MM.1S (cell line): Measurements from ENCODE around the gene SUGP1.

Experiments
- DNase-seq: peaks from one replicate; pipeline ENCODE4 v3.0.0-alpha.2; 2015
- H2AFZ ChIP-seq: fragments of 300-600 bp; sonication (generic); 2 replicates; pipeline ENCODE4 v1.6.0; 2016; ENCODE audit warnings: antibody characterized with exemption, low read length
- H3F3A ChIP-seq: fragments of 300-600 bp; sonication (generic); 2 replicates; pipeline ENCODE4 v1.6.1; 2016; ENCODE audit warnings: mild to moderate bottlenecking, antibody characterized with exemption, low read length, moderate library complexity, mixed read lengths; ENCODE audit not compliant: insufficient read depth
- H3K27ac ChIP-seq: fragments of 300-600 bp; sonication (generic); 2 replicates; pipeline ENCODE4 v1.5.1; 2016; ENCODE audit warnings: mild to moderate bottlenecking, low read length
- H3K27me3 ChIP-seq: fragments of 300-600 bp; sonication (generic); replicated peaks from 2 replicates; pipeline ENCODE4 v1.6.0; 2016; ENCODE audit warnings: low read length; ENCODE audit not compliant: insufficient read depth
- H3K36me3 ChIP-seq: fragments of 300-600 bp; sonication (generic); replicated peaks from 2 replicates; pipeline ENCODE4 v1.6.1; 2016; ENCODE audit warnings: mild to moderate bottlenecking, low read length, mixed read lengths; ENCODE audit not compliant: insufficient read depth
- H3K4me1 ChIP-seq: fragments of 300-600 bp; sonication (generic); 2 replicates; pipeline ENCODE4 v1.6.1; 2016; ENCODE audit warnings: low read length, mixed read lengths
- H3K4me2 ChIP-seq: fragments of 300-600 bp; sonication (generic); 2 replicates; pipeline ENCODE4 v1.6.0; 2016; ENCODE audit warnings: low read depth, low read length
- H3K4me3 ChIP-seq: fragments of 300-600 bp; sonication (generic); 2 replicates; pipeline ENCODE4 v1.5.1; 2016; ENCODE audit warnings: low read length, mixed read lengths
- H3K79me2 ChIP-seq: fragments of 300-600 bp; sonication (generic); 2 replicates; pipeline ENCODE4 v1.6.1; 2016; ENCODE audit warnings: mixed run types, low read length, mixed read lengths
- H3K9ac ChIP-seq: fragments of 300-600 bp; sonication (generic); 2 replicates; pipeline ENCODE4 v1.6.1; 2016; ENCODE audit warnings: low read length, mixed read lengths
- H3K9me2 ChIP-seq: fragments of 300-600 bp; sonication (generic); replicated peaks from 2 replicates; pipeline ENCODE4 v1.6.1; 2016; ENCODE audit warnings: mild to moderate bottlenecking, low read length, mixed read lengths; ENCODE audit not compliant: insufficient read depth
- H3K9me3 ChIP-seq: fragments of 300-600 bp; sonication (generic); replicated peaks from 2 replicates; pipeline ENCODE4 v1.6.1; 2016; ENCODE audit warnings: mild to moderate bottlenecking, low read length, mixed read lengths; ENCODE audit not compliant: insufficient read depth
- H4K20me1 ChIP-seq: fragments of 300-600 bp; sonication (generic); 2 replicates; pipeline ENCODE4 v1.6.1; 2016; ENCODE audit warnings: mild to moderate bottlenecking, low read length, moderate library complexity, mixed read lengths; ENCODE audit not compliant: insufficient read depth
- EZH2 ChIP-seq: fragments of 300-600 bp; sonication (generic); optimal IDR thresholded peaks from 2 replicates; pipeline ENCODE3; 2017; ENCODE audit warnings: low read depth, mild to moderate bottlenecking, antibody characterized with exemption, low read length, mixed read lengths
- EZH2phosphoT487 ChIP-seq: fragments of 300-600 bp; sonication (generic); IDR thresholded peaks from 2 replicates; pipeline ENCODE4 v1.6.1; 2018; ENCODE audit warnings: antibody characterized with exemption, low read length
- TF ChIP-seq, protein P1 (sequence below): fragments of 300-600 bp; sonication (generic); IDR thresholded peaks from 2 replicates; pipeline ENCODE4 v1.5.1; 2016; ENCODE audit warnings: antibody characterized with exemption, low read length, mixed read lengths

SUGP1 gene

DNA sequence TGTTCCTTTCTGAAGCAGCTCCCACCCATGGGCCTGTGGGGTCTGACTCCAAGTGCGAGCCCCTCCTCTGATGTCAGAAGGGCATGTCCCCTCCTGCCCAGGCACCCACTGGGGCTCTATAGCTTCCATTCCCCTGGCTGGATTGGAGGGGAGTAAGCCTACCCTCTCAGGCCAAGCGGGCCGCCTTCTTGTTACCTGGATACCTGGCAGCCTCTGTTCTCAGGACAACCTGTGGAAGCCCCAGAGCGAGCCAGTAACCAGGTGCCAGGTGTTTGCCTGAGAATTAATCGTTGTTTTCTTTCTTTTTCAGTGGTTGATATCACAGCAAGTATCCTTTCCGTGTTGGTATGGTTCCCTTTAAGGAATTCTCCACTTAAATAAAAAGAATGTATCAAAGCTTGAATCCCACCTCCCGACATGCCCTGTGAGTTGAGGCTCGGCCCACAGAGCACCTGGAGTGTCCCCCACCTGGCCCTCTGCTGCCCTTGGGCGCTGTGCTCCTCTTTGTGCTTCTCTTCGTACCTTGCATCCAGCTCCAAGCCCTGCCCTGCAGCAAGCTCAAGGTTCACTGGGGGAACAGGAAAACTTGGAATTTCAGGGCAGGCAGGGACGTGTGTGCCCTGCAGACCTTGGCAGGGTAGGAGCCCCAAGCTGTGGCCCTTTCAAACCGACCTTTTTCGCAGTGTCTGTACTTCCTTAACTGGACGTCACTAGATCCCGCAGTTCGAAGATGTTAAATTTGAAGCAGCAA is 15.3 kb upstream of the SUGP1 start:
- Histone ChIP-seq H3K4me3 (no peak overlapping the region), H3K36me3 (no peaks in the 10 kb centered on the region), H3K4me1 (no peaks in the 10 kb centered on the region), H2AFZ (no peak overlapping the region), H3K9me3 (no peaks in the 10 kb centered on the region), H3F3A (no peaks in the 10 kb centered on the region), H3K27me3 (no peaks in the 10 kb centered on the region), H3K9me2 (no peaks in the 10 kb centered on the region), H3K79me2 (peaks cover 39% of the 10 kb centered on the region), H3K27ac (no peak overlapping the region), H3K4me2 (no peak overlapping the region), H4K20me1 (no peaks in the 10 kb centered on the region), H3K9ac (no peak overlapping the region)
- DNase-seq: no peak
- no peak for TF ChIP-seq EZH2
- TF ChIP-seq, protein P1, sequence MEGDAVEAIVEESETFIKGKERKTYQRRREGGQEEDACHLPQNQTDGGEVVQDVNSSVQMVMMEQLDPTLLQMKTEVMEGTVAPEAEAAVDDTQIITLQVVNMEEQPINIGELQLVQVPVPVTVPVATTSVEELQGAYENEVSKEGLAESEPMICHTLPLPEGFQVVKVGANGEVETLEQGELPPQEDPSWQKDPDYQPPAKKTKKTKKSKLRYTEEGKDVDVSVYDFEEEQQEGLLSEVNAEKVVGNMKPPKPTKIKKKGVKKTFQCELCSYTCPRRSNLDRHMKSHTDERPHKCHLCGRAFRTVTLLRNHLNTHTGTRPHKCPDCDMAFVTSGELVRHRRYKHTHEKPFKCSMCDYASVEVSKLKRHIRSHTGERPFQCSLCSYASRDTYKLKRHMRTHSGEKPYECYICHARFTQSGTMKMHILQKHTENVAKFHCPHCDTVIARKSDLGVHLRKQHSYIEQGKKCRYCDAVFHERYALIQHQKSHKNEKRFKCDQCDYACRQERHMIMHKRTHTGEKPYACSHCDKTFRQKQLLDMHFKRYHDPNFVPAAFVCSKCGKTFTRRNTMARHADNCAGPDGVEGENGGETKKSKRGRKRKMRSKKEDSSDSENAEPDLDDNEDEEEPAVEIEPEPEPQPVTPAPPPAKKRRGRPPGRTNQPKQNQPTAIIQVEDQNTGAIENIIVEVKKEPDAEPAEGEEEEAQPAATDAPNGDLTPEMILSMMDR: no peak

DNA sequence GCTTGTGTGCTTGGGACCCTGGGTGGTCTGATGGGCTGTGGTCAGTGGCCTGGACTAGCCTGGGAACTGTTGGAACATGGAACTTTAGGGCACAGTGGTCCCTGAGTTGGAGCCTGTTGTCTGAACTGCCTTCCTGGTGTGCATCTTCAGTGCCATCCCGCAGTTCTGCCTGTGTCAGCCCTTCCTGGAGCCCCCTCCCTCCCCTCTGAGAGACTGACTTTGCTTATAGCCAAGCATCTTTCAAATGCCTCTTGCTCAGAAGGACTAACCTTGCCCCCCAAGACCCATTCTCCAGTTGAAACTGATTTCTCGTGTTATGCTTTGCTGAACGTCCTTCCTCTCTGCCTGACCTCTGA is 14.7 kb upstream of the SUGP1 start:
- Histone ChIP-seq H4K20me1 (no peaks in the 10 kb centered on the region), H3K79me2 (peaks cover 42% of the 10 kb centered on the region), H3K27ac (no peak overlapping the region), H3F3A (no peaks in the 10 kb centered on the region), H3K9me3 (no peaks in the 10 kb centered on the region), H2AFZ (no peak overlapping the region), H3K4me1 (no peaks in the 10 kb centered on the region), H3K9ac (no peak overlapping the region), H3K4me3 (no peak overlapping the region), H3K4me2 (no peak overlapping the region), H3K27me3 (no peaks in the 10 kb centered on the region), H3K36me3 (no peaks in the 10 kb centered on the region), H3K9me2 (no peaks in the 10 kb centered on the region)
- DNase-seq: no peak
- TF ChIP-seq, protein P1: no peak
- TF ChIP-seq EZH2 (no peak), EZH2phosphoT487 (no peak)

DNA sequence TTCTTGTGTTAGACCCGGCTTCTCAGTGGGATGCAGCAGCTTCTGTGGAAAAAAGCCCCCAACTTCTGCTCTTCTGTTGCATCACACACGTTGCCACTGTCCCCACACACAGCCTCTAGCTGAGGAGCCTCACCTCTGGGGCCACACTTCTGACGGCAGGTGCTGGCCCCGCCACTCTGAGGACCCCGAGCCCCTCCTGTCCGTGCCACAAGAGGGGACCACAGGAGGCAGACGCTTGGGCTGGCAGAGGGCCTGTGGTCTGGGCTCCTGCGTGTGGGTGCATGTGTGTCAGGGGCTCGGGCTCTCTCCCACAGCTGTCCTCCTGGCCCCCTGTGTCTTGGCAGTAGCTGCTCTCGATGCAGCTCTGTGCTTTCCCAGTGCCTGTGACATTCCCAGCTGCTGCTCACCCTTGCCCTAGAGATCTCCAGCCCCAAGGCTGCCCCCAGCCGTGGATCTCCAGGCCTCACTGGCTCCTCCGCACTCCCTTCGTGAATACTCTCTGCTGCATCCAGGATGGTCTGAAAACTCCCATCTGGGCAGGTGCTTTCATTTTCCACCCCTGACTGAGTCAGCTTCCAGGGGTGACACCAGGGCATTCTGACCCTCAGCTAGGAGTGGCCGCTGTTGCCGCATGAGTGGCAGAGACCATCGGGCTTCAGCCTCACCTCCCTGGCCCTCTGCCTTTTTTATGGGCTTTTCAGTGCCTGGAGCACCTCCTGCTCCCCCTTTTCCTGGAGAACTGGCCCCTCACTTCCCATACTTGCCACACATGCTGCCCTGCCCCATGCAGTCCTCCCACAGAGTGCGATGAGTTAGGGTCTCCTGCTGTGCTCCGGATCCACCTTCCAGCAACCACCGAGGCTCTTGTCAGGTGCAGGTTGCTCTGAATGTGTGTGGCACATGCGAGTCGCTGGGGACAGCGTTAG is 14.0 kb upstream of the SUGP1 start:
- Histone ChIP-seq H3K4me3 (no peak overlapping the region), H3K9me3 (no peaks in the 10 kb centered on the region), H3K4me1 (no peaks in the 10 kb centered on the region), H3K4me2 (no peak overlapping the region), H2AFZ (no peak overlapping the region), H3K27ac (no peak overlapping the region), H4K20me1 (no peaks in the 10 kb centered on the region), H3F3A (no peaks in the 10 kb centered on the region), H3K36me3 (no peaks in the 10 kb centered on the region; the same call in 1 of the 2 replicates), H3K9ac (no peak overlapping the region), H3K27me3 (no peaks in the 10 kb centered on the region), H3K79me2 (peaks cover 47% of the 10 kb centered on the region), H3K9me2 (no peaks in the 10 kb centered on the region)
- no peak for DNase-seq
- no peak for TF ChIP-seq EZH2phosphoT487
- no peak for TF ChIP-seq EZH2
- TF ChIP-seq, protein P1: no peak
